Activated CD8-positive, alpha-beta T cell treated with anti-CD3 and anti-CD28 coated beads, Interleukin-2, amount 10 ng/mL, durations not matched to agents 7 days and 5 days (primary cell): Measurements from ENCODE around the gene KRTAP19-5. TPM values are rescaled to one million over a fixed set of nuclear protein-coding genes. Genes with fewer than 3 reads are reported as not detected.

Experiments
- ATAC-seq: fragments of 150-1000 bp; cut with Tn5 transposase; one replicate; pipeline ENCODE4 v1.10.0; 2021; ENCODE audit warnings: moderate library complexity
- CTCF ChIA-PET: fragments of 350-600 bp; sonication (Branson Sonifier 250); formaldehyde crosslinking; loops from one replicate; lab custom pipeline; 2021; ENCODE audit warnings: antibody characterized with exemption; lab: Charles Lee
- POLR2A ChIA-PET: fragments of 350-600 bp; sonication (Branson Sonifier 250); formaldehyde crosslinking; loops from one replicate; lab custom pipeline; 2021; ENCODE audit warnings: antibody characterized with exemption; lab: Charles Lee
- DNase-seq: peaks from one replicate; pipeline ENCODE4 v3.0.0-alpha.2; 2020
- H3K27ac Mint-ChIP-seq: one replicate; pipeline ENCODE4 v1.8.0; 2021; ENCODE audit warnings: mild to moderate bottlenecking, mixed read lengths
- H3K27me3 Mint-ChIP-seq: one replicate; pipeline ENCODE4 v1.8.0; 2021; ENCODE audit warnings: low read depth, mixed read lengths
- H3K36me3 Mint-ChIP-seq: one replicate; pipeline ENCODE4 v1.8.0; 2021; ENCODE audit warnings: low read depth, mixed read lengths
- H3K4me1 Mint-ChIP-seq: one replicate; pipeline ENCODE4 v1.8.0; 2021; ENCODE audit warnings: low read depth, mixed read lengths
- H3K4me3 Mint-ChIP-seq: one replicate; pipeline ENCODE4 v1.8.0; 2021; ENCODE audit warnings: mild to moderate bottlenecking, mixed read lengths
- H3K9me3 Mint-ChIP-seq: one replicate; pipeline ENCODE4 v1.8.0; 2022; ENCODE audit warnings: mixed read lengths; ENCODE audit not compliant: insufficient read depth
- total RNA-seq, 2 experiments: library from RNA; stranded (reverse); gene quantifications; one replicate each; pipeline ENCODE4 v1.2.3, GENCODE V29; 2021

Gene KRTAP19-5
- total RNA-seq, 2 experiments from 2014 or later: not detected

- Mint-ChIP-seq H3K4me1 (no peaks in the 10 kb centered on the region), H3K27me3 (no peaks in the 10 kb centered on the region), H3K4me3 (no peak overlapping the region), H3K36me3 (no peaks in the 10 kb centered on the region), H3K27ac (no peak overlapping the region), H3K9me3 (no peaks in the 10 kb centered on the region)
- DNase-seq: no peak
- POLR2A ChIA-PET: no interaction called here
- CTCF ChIA-PET: no interaction called here
- no peak for ATAC-seq
These were observed 23.9 kb downstream of the KRTAP19-5 start for GRCh38 chr21:30478004-30478403.

GRCh38 chr21:30468900-30469714 is 32.8 kb downstream of the KRTAP19-5 start:
- Mint-ChIP-seq H3K4me3 (no peak overlapping the region), H3K36me3 (no peaks in the 10 kb centered on the region), H3K27ac (no peak overlapping the region), H3K27me3 (no peaks in the 10 kb centered on the region), H3K4me1 (no peaks in the 10 kb centered on the region), H3K9me3 (no peaks in the 10 kb centered on the region)
- ATAC-seq: no peak
- no peak for DNase-seq
- CTCF ChIA-PET: interaction anchor here (0.6 kb wide), 1 partner anchor 601 kb away, joined by 3 read pairs; no protein-coding TSS in a partner anchor
- POLR2A ChIA-PET: no interaction called here

GRCh38 chr21:30463713-30464112 is 38.2 kb downstream of the KRTAP19-5 start:
- no peaks in the 10 kb centered on the region for H3K27me3 Mint-ChIP-seq
- POLR2A ChIA-PET: no interaction called here
- H3K27ac Mint-ChIP-seq: no peak overlapping the region
- DNase-seq (no peak), ATAC-seq (no peak)
- no peaks in the 10 kb centered on the region for H3K9me3 Mint-ChIP-seq
- H3K4me1 Mint-ChIP-seq: no peaks in the 10 kb centered on the region
- H3K36me3 Mint-ChIP-seq: no peaks in the 10 kb centered on the region
- CTCF ChIA-PET: no interaction called here
- H3K4me3 Mint-ChIP-seq: no peak overlapping the region

Other genes with a start within 250 kb of the KRTAP19-5 start
- gene KRTAP24-1, start 219.2 kb downstream of the KRTAP19-5 start, total RNA-seq: not detected
- gene KRTAP25-1, start 212.6 kb downstream of the KRTAP19-5 start, total RNA-seq: not detected
- not detected for gene KRTAP26-1, start 181.8 kb downstream of the KRTAP19-5 start, total RNA-seq
- not detected for gene KRTAP27-1, start 164.4 kb downstream of the KRTAP19-5 start, total RNA-seq
- not detected for gene KRTAP23-1, start 153.5 kb downstream of the KRTAP19-5 start, total RNA-seq
- not detected for gene KRTAP13-2, start 129.9 kb downstream of the KRTAP19-5 start, total RNA-seq
- gene KRTAP13-1, start 106.1 kb downstream of the KRTAP19-5 start, total RNA-seq: not detected
- not detected for gene KRTAP13-3, start 76.2 kb downstream of the KRTAP19-5 start, total RNA-seq
- gene KRTAP13-4, start 71.9 kb downstream of the KRTAP19-5 start, total RNA-seq: not detected
- gene KRTAP15-1, start 61.9 kb downstream of the KRTAP19-5 start, total RNA-seq: not detected
- not detected for gene KRTAP19-1, start 21.8 kb downstream of the KRTAP19-5 start, total RNA-seq
- gene KRTAP19-2, start 14.7 kb downstream of the KRTAP19-5 start, total RNA-seq: not detected
- not detected for gene KRTAP19-3, start 10.1 kb downstream of the KRTAP19-5 start, total RNA-seq
- gene KRTAP19-4, start 5.0 kb downstream of the KRTAP19-5 start, total RNA-seq: not detected
- gene KRTAP19-6, start 39.7 kb upstream of the KRTAP19-5 start, total RNA-seq: not detected
- gene KRTAP19-7, start 59.2 kb upstream of the KRTAP19-5 start, total RNA-seq: not detected
- gene KRTAP22-2, start 88.3 kb upstream of the KRTAP19-5 start, total RNA-seq: not detected
- gene KRTAP6-3, start 90.3 kb upstream of the KRTAP19-5 start, total RNA-seq: not detected
- gene KRTAP6-2, start 96.8 kb upstream of the KRTAP19-5 start, total RNA-seq: not detected
- not detected for gene KRTAP22-1, start 98.9 kb upstream of the KRTAP19-5 start, total RNA-seq
- not detected for gene KRTAP6-1, start 111.8 kb upstream of the KRTAP19-5 start, total RNA-seq
- not detected for gene KRTAP20-1, start 114.3 kb upstream of the KRTAP19-5 start, total RNA-seq
- not detected for gene KRTAP20-4, start 118.5 kb upstream of the KRTAP19-5 start, total RNA-seq
- gene KRTAP20-2, start 133.1 kb upstream of the KRTAP19-5 start, total RNA-seq: not detected
- gene KRTAP20-3, start 140.7 kb upstream of the KRTAP19-5 start, total RNA-seq: not detected
- not detected for gene KRTAP21-3, start 216.6 kb upstream of the KRTAP19-5 start, total RNA-seq
- not detected for gene KRTAP21-2, start 245.1 kb upstream of the KRTAP19-5 start, total RNA-seq